Measurements from ENCODE around the gene GLCE.
"Not testable (repeated sequence)": the region's sequence is repeated elsewhere in the genome, so short reads cannot be mapped to it uniquely, and the experiment has no call there.

Gene GLCE

GRCh38 chr15:69299943-69300588 is 139.6 kb downstream of the GLCE start:
- no peak for DNase-seq (ENCODE audit: low read depth)

DNA sequence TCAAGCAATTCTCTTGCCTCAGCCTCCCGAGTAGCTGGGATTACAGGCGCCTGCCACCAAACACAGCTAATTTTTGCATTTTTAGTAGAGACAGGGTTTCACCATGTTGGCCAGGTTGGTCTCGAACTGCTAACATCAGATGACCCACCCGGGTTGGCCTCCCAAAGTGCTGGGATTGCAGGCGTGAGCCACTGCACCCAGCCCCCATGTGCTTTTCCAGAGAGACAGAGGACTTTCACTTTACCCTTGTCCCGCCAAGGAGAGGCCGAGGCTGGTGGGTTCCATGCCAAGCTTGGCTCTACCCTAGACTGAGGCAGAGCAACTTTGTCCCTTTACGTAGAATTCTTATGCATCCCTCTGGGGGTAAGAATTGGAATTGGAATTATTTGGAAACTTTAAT is 140.7 kb downstream of the GLCE start:
- DNase-seq (ENCODE audit: low read depth), result not testable (repeated sequence)

- DNase-seq (ENCODE audit: low read depth), result not testable (repeated sequence)
These were observed 141.7 kb downstream of the GLCE start for GRCh38 chr15:69302087-69302486.

- no peak for DNase-seq (ENCODE audit: low read depth)
These were observed 142.5 kb downstream of the GLCE start for GRCh38 chr15:69302929-69303328.

- no peak for DNase-seq (ENCODE audit: low read depth)
These were observed 143.1 kb downstream of the GLCE start for GRCh38 chr15:69303337-69304181.

DNA sequence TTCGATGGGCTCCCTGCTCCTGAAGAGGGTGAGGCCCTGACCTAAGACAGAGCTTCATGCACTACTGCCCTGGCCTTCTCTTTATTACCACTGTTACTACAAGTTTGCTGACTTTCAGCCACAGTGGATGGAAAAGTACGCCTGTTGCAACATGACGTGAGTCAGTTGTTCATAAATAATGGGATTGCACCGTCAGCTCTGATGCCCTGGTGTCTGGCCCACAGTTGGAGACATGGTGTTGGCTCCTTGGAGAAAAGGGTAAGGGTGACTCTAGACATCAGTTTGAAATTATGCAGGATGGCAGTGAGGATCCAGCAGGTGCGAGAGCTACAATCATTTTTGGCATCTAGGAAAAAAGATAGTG is 143.7 kb downstream of the GLCE start:
- DNase-seq (ENCODE audit: low read depth), result peak; percentile 55

DNA sequence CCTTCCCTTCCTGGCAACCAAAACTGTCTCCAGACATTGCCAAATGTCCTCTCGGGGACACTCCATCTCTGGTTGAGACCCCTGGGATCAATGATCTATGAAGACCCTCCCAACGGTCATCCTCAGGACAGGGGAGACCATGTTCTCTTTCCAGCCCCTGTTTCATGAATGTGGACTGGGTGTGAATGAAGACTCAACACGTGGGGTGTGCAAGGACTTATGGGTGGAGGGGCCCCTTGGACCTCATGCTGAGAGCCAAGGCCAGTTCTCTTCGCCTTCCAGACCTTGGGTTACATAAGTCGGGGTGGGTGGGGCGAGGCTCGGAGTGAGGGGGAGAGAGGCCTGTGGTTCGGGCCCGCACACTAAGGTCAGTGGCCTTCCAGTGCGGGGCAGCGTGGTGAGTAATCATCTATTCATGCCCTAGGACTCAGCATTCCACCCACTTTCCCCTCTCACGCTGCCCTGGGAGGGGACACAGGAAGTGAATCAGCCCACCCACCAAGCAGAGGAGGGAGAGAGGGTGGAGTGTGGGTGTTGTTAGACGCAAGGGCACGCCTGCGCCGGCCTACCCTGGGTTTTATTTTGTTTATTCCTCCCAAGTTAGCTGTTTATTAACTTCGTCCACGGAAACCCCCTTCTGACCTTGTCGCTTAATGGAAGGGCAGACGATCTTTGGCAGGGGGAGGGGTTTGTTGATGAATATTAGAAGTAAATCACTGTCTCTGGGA is 144.9 kb downstream of the GLCE start:
- DNase-seq (ENCODE audit: low read depth), result peak; percentile 68

DNA sequence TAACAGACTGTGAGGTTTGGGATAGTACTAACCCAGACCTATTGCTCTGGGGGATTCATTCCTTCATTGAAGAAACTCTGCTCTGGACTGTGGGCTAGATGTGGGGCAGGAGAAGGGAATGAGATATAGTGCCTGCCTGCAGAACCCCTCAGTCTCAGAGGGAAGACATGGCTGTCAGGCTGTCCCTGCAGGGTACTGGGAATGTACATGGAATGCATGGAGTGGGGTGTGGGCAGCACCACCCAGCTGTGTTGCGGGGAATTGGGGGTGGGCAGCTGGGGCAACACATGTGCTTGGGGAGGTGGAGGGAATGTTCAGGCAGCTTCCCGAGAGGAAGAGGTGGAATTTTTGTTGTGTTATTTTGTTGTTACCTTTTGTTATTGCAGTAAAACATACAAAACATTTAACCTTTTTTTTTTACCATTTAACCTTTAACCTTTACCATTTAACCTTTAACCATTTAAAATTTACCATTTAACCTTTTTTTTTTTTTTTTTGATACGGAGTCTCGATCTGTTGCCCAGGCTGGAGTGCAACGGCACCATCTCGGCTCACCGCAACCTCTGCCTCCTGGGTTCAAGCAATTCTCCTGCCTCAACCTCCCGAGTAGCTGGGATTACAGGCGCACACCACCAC is 145.6 kb downstream of the GLCE start:
- no peak for DNase-seq (ENCODE audit: low read depth)

DNA sequence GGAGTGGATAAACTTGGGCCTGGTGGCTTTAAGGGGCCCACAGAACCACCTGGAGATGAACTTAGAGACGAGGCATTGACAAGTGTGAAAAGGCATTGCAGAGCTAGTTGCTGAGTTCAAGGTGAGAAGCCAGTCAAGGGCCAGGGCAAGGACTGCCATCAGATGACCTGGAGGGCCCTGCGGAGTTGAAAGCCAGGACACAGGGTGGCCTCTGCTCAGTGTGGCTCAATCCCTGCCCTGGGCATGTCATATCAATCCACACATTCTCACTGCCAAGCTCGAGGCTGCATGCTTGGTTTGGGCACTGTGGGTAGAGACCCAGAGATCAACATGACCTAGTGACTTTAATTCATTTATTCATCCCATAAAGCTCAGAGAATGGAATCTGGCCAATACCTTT is 147.5 kb downstream of the GLCE start:
- DNase-seq (ENCODE audit: low read depth), result no peak

DNA sequence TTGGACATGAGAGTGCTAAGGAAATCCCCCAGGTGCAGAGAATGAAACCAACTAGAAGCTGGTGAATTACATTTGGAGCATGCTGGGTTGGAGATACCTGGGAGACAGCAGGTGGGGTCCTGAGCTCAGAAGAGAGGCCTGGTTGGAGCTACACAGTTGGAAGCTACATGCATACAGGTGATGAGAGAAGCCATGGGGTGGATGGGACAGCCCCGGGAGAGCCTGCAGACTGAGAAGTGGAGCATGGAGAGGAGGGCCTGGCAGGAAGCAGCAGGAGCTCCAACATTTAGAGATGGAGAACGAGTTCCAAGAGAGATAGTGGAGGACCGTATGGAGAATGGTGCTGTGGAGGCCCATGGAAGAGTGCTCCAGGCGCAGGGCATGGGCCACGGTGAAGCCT is 148.5 kb downstream of the GLCE start:
- DNase-seq (ENCODE audit: low read depth), result no peak

GRCh38 chr15:69311319-69311721 is 150.9 kb downstream of the GLCE start:
- no peak for DNase-seq (ENCODE audit: low read depth)

DNA sequence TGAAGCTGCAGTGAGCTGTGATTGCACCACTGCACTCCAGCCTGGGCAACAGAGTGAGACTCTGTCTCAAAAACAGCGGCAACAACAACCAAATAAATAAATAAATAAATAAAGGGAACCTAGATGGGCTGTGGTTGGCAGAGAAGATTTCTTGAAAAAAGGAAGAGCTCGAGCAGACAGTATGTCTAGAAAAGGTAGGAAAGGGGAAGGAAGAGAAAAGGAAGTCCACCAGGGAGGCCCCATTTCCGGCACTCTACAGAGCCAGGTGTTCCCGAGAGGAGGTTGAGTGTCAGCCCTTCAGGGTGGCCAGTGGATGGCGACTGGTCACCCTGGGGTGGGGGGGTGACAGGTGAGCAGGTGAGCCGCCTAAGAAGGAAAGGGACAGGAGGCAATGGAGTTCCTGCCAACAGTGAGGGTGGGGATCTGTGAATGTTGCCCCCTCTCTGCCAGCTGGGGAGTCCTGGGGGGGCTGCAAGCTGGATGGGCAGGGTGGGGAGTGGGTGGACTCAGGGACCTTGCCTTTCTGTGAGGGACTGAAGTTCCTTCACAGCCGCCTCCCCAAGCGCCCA is 153.1 kb downstream of the GLCE start:
- DNase-seq (ENCODE audit: low read depth), result no peak

- no peak for DNase-seq (ENCODE audit: low read depth)
These were observed 153.7 kb downstream of the GLCE start for GRCh38 chr15:69314131-69314530.

- DNase-seq (ENCODE audit: low read depth), result no peak
These were observed 154.3 kb downstream of the GLCE start for GRCh38 chr15:69314736-69315135.

DNA sequence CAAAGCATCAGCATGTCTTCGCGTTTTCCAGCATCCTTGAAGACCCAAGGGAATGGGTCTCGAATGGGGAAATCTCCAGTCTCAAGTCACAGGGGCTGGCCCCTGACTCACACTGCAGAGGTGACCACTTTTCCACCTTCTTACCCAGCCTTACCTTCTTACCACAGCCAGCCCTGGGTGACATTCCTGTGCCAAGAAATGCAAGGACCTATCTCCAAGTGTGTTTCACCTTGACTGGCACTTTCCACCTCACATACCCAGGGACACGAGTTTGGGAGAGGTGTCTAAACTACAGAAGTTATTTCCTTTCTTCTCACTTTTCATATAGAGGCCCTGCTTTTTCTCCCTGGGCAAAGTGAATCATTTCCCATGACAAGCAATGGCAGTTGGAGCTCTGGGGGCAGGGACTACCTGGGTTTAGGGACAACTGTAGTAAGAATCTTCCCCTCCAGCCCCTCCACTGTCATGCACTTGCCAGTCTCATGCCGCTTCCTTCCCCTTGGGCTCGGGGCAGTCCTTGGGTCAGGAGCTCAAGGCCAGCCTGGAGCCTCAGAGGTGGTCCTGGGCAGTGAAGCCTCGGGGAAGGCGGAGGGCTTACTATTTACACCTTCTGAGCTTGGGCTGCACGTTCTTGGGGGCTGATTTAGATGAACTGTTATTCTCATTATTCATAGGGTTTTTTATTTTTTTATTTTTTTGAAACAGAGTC is 155.1 kb downstream of the GLCE start:
- DNase-seq (ENCODE audit: low read depth), result no peak

GRCh38 chr15:69316291-69316690 is 155.9 kb downstream of the GLCE start:
- DNase-seq (ENCODE audit: low read depth), result no peak

GRCh38 chr15:69317392-69317841 is 157.0 kb downstream of the GLCE start:
- no peak for DNase-seq (ENCODE audit: low read depth)

DNA sequence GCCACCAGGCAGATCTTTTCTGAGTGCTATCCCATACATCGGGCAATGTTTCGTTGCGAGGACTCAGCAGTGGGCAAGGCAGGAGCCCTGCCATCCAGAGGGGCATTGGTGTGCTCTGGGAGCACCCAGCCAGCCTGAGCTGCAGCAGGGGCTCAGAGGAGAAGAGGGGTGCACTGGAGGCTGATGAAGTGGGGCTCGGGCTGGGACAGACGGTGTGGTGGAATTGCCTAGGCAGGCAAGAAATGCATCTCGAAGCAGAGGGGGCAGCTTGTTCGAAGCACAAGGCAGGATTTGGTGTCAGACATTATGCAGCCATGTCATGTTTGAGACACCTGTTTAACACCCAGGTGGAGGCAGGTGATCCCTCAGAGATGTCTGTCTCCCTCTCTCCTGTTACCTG is 157.6 kb downstream of the GLCE start:
- no peak for DNase-seq (ENCODE audit: low read depth)

DNA sequence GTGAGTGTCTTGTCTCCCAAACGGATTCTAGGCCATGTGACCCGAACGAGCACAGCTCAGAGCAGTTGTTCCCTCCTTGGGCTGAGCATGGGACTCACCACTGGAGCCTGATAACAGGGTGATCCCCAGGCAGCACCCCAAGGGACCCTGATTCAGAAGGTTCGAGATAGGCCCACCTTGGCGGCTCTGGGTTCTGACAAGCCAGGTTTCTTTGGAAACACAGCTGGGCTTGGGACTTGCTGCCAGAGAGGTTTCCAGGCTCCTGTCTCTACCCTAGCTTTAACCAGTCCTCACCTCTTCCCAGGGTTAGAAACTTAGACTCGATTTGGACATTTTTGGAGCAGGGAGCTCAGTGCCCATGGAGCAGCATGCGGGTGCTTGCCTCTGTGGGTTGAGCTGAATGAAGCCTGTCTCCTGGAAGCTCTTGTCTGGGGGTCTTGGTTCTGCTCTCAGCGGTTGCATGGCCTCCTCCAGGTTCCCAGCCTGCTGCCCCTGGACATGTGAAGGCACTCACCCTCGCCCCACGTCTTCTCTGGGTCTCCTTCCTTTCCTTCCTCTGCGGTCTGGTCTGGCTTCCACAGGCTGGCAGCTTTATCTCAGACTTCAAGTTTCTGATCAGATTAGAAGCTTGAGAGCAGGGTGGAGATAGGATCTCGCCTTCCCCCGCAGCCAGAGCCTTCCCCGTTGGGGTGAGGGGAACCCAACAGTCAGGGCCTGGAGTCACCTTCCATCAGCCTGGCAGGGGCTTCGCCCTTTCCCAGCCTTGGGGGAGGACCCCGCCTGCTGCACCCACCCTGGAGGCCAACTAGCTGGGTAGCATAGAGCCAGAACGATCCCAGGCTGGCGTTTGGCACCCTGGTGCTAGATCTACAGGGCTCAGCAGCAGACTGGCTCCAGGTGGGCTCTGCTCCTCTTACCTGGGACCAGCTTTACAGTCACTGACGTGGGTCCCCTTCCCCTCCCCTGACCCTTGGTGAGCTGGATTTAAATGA is 159.2 kb downstream of the GLCE start:
- no peak for DNase-seq (ENCODE audit: low read depth)

DNA sequence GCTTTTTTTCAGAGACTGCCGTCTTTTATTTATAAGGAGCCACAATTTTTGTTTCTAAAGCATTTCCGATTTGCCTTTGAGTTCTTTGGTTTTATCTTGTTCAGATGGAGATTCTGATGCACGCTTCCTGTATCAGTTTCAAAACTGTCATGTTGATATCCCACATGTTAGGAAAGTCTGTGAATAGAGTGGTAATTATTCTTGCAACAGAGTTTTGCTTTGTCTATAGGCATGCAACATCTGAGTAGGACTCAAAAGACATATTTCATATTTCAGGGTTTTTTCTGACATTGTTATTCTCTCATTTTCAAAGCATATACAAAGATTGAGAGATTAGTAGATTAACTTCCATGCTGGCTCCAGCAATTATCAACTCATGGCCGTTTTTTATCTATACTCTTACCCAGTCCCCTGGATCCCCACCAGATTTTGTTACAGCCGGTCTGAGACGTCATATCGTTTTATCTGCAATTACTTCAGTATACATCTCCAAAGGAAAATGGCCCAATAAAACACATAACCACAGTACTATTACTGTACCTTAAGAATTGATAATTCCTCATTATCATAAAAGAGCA is 160.6 kb downstream of the GLCE start:
- no peak for DNase-seq (ENCODE audit: low read depth)

Data from non-pigmented ciliary epithelial cell (primary cell).